GM12872 (cell line): ENCODE measurements around the gene ENOSF1.

Source experiments
- CTCF ChIP-seq: IDR thresholded peaks from 3 replicates; pipeline ENCODE4 v1.5.1; 2011; ENCODE audit warnings: low read depth, mild to moderate bottlenecking, low read length, moderate library complexity; ENCODE audit not compliant: insufficient read depth

Gene ENOSF1

DNA sequence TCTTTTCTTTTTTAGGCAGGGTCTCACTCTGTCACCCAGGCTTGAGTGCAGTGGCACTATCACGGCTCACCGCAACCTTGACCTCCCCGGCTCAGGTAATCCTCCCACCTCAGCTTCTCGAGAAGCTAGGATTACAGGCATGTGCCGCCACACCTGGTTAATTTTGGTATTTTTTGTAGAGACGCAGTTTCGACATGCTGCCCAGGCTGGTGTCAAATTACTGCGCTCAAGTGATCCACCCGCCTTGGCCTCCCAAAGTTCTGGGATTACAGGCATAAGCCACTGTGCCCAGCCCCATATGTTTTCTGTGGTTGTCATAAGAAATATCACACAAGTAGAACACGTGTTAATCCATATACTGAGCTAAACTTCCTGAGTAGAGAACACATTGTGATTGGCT, 14.6 kb downstream of the ENOSF1 start:
- TF ChIP-seq CTCF = no peak

DNA sequence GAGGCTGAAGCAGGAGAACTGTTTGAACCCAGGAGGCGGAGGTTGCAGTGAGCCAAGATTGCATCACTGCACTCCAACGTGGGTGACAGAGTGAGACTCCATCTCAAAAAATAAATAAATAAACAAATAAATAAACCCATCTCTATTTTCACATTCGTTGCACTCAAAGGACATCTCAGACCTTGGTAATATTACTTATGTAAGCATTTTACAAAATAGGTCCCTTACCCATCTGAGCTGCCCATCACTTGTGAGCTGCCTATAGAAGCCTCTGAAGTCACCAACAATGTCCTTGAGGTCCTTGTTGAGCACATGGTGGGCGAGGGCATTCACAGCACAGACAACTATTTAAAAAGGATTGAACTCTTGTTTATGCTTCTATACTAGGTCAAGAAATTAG, 15.4 kb downstream of the ENOSF1 start:
- no peak for TF ChIP-seq CTCF

DNA sequence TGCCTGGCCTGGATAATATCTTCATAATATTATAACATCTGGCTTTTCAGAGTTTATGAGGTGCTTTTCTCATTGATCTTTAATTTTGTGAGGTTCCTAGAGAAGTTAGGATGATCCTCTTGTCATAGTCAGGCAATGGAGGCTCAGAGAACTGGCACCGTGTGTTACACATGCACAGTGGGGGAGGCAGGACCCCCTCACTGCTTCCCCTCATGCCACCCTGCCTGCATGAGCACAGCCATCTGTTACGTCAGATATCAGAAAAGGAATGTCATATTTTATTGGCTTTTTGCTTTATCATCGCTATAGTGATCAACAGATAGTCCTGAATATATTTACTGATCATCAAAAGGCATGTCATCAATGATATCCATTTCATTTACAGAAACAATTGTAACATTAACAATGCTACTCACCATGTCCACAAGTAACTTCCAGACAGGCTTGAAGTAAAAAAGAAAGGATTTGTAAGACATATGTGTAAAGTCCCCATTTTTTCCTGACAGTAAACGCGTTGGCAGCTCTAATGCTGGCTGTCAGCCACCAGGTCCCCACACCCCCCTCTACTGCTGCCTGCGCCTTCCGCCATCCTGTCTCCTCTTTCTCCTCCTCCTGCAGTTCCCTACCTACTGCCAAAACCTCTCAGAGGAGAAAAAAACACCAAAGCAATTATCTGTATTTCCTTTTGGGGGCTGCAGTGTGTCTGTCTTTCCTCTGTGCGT, 18.8 kb downstream of the ENOSF1 start:
- no peak for TF ChIP-seq CTCF

DNA sequence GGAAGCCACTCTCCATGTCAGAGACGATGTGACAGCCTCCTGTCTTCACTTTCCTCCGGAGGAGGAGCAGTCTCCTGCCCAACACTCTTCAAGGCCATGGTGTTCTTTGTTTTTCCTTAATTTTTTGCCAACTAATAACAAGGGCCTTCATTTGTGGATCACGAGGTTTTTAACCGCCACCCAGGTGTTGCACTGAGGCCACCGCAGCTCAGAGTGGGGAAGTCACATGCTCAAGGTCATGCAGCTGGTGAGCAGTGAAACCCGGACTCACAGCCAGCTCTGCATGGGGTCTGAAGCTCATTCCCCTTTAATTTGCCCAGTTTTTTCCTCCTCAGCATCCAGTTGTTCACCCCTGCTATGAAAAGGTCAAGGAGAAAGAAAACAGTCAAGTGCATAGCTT, 19.6 kb downstream of the ENOSF1 start:
- no peak for TF ChIP-seq CTCF

- no peak for TF ChIP-seq CTCF
These were observed 24.1 kb downstream of the ENOSF1 start for GRCh38 chr18:688323-688722.

DNA sequence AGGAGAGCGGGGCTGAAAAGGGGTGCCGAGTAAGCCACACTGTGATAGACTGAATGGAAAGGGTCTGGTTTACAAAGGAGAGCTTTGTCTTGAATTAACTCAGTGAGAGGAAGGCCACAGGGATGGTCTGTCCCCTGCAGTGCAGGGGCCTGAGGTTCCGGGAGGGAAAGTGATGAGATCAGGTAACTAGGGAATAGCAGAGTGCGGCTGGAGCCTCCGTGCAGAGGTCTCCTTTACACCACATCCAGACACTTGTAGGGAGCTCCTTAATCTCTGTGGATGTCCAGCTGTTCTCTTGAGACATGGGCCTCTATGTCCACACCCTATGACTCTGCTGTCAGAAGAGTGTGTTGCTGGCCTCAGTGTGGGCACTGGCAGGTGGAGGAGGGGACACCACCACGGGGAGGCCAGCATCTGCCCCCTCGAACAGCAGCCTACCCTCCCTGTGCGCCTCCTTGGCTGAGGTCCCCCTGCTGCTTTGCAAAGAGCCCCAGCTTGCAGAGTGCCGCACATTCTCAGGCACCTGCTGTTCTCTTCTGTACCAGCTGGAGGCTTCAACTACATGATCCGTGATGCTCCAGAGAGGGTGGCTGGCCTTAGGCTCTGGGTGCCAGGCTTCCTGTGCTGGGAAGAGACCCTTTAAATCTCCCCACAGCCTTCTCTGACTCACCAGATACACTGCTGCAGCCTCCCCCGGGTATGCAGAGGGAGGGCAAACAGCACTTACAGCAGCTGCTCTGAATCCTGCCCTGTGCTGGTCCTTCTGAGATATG, 25.9 kb downstream of the ENOSF1 start:
- no peak for TF ChIP-seq CTCF

GRCh38 chr18:685438-685837, 27.0 kb downstream of the ENOSF1 start:
- TF ChIP-seq CTCF = no peak
